Hematopoietic multipotent progenitor cell treated with erythropoietin and hydrocortisone succinate and interleukin-3 and kit ligand, for 4 days (in vitro differentiated cells): ENCODE results near the gene SLC2A5.
A peak's percentile ranks its signal among the peaks of the same experiment; 100 is the strongest.
"Not testable (repeated sequence)": the region's sequence is repeated elsewhere in the genome, so short reads cannot be mapped to it uniquely, and the experiment has no call there.

ENCODE experiments used
- DNase-seq: peaks from one replicate; pipeline ENCODE4 v3.0.0-alpha.2; 2015

Gene SLC2A5

DNA sequence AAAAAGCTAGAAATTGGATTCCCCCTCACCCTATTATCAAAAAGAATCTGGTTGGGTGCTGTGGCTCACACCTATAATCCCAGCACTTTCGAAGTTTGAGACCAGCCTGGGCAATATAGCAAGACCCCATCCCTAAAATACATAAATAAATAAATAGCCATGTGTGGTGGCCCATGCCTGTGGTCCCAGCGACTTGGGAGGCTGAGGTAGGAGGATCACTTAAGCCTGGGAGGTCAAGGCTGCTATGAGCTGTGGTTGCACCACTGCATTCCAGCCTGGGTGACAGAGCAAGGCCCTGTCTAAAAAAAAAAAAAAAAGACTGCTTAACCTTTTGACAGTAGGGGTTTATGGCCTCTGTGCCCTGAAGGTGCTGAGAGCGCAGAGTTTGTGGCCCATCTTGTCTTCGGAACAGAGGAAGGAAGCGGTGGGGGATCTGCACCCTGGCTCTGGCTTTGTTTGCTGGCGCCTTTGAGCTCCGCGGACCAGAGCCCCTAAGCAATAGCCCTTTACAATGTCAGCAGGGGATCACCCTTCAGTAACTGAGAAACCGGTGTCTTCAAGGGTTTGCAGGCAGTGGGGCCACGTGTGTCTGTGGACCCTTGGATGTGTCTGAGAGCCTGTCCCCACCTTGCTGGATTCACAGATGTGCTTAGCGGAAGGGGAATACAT is 65.3 kb downstream of the SLC2A5 start:
- DNase-seq = peak; percentile 34

DNA sequence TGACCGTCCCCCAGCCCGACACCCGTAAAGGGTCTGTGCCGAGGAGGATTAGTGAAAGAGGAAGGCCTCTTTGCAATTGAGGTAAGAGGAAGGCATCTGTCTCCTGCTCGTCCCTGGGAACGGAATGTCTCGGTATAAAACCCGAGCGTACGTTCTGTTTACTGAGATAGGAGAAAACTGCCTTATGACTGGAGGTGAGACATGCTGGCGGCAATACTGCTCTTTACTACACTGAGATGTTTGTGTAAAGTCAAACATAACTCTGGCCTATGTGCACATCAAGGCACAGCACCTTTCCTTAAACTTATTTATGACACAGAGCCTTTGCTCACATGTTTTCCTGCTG is 67.2 kb downstream of the SLC2A5 start:
- not testable (repeated sequence) for DNase-seq

DNA sequence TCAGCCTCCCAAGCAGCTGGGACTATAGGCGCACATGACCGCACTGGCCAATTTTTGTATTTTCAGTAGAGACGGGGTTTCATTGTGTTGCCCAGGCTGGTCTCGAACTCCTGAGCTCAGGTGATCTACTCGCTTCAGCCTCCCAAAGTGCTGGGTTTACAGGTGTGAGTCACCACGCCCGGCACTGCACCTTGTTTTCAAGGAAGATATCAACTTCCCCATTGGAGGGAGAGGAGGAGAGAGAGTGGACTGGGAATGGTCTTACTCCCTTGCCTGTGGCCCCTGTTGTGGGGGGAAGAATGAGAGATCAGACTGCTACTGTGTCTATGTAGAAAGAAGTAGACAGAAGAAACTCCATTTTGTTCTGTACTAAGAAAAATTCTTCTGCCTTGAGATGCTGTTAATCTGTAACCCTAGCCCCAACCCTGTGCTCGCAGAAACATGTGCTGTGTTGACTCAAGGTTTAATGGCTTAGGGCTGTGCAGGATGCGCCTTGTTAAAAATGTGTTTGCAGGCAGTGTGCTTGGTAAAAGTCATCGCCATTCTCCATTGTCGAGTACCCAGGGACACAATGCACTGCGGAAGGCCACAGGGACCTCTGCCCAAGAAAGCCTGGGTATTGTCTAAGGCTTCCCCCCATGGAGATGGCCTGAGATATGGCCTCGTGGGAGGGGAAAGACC is 67.8 kb downstream of the SLC2A5 start:
- DNase-seq = not testable (repeated sequence)

- DNase-seq = not testable (repeated sequence)
Measured at GRCh38 chr1:8993962-8994675, 75.3 kb downstream of the SLC2A5 start.

GRCh38 chr1:8992936-8993687 is 76.3 kb downstream of the SLC2A5 start:
- DNase-seq = peak; percentile 11

GRCh38 chr1:8989821-8990220 is 79.6 kb downstream of the SLC2A5 start:
- DNase-seq = no peak

- no peak for DNase-seq
Measured at GRCh38 chr1:8989061-8989460, 80.4 kb downstream of the SLC2A5 start.

- DNase-seq = no peak
Measured at GRCh38 chr1:8988618-8988967, 80.8 kb downstream of the SLC2A5 start.

DNA sequence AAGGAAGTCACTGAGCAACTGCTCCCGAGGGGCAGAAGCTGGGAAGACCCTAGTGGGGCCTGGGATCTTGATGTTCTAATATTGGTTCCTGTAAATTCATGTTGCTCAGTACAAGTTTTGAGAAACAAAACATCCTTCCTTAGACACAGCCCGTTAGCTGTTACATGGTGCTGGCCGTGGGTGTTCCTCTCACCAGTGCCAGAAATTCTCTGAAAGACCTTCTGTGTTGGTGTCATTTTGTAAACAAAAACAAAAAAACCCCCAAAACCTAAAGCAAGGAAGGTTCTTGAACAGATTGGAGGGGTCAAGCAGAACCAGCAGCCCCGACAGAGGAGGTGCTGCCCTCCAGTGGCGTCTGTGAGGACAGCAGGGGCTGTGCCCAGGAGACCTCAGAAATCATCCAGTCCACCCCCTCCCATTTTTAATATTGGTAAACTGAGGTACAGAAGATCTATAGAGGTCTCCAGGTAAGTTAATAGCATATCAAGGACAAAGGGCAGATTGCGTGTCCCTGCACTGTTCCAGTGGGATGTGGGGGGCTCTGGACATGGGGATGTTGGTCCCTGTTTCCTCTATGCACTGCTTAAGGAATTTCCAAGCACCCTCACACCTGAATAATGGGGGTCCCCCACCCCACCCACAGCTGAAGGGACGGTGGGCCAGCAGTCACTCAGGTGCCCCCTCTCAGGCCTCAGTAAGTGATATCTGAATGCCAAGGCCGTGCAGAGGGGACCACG is 81.4 kb downstream of the SLC2A5 start:
- peak; percentile 53 for DNase-seq

GRCh38 chr1:8986814-8987190 is 82.6 kb downstream of the SLC2A5 start:
- DNase-seq = no peak

- no peak for DNase-seq
Measured at GRCh38 chr1:8985915-8986813, 83.3 kb downstream of the SLC2A5 start.
